Stimulated activated CD4-positive, alpha-beta T cell treated with anti-CD3 and anti-CD28 coated beads, Interleukin-1b, Interleukin-23, amount 100 ng/mL, for 4 hours (primary cell): Measurements from ENCODE around the gene PLEKHB1.
"Not testable (repeated sequence)": the region's sequence is repeated elsewhere in the genome, so short reads cannot be mapped to it uniquely, and the experiment has no call there.

Experiments used
- DNase-seq, 2 donors: peaks; one replicate each; pipeline ENCODE4 v3.0.0-alpha.2; 2020; ENCODE audit warnings: low read depth in 2 of 2

Gene PLEKHB1

GRCh38 chr11:73648571-73649046 is 2.2 kb downstream of the PLEKHB1 start:
- DNase-seq: no peak

- no peak for DNase-seq
These were observed 2.8 kb downstream of the PLEKHB1 start for GRCh38 chr11:73649206-73649605.

- no peak for DNase-seq
These were observed 4.0 kb downstream of the PLEKHB1 start for GRCh38 chr11:73650400-73650799.

- DNase-seq: no peak
These were observed 4.9 kb downstream of the PLEKHB1 start for GRCh38 chr11:73651252-73651651.

GRCh38 chr11:73651661-73652045 is 5.3 kb downstream of the PLEKHB1 start:
- DNase-seq: no peak

- no peak for DNase-seq
These were observed 5.8 kb downstream of the PLEKHB1 start for GRCh38 chr11:73652046-73652730.

GRCh38 chr11:73652856-73653559 is 6.6 kb downstream of the PLEKHB1 start:
- DNase-seq: no peak

- no peak for DNase-seq
These were observed 7.6 kb downstream of the PLEKHB1 start for GRCh38 chr11:73653996-73654395.

- no peak for DNase-seq
These were observed 8.2 kb downstream of the PLEKHB1 start for GRCh38 chr11:73654482-73655021.

GRCh38 chr11:73655686-73656085 is 9.3 kb downstream of the PLEKHB1 start:
- DNase-seq: no peak

- DNase-seq: no peak
These were observed 10.6 kb downstream of the PLEKHB1 start for GRCh38 chr11:73656985-73657384.

- no peak for DNase-seq
These were observed 13.6 kb downstream of the PLEKHB1 start for GRCh38 chr11:73659961-73660360.

GRCh38 chr11:73660497-73661034 is 14.2 kb downstream of the PLEKHB1 start:
- no peak for DNase-seq

GRCh38 chr11:73661035-73661628 is 14.8 kb downstream of the PLEKHB1 start:
- peak; percentile 87 to 89 for DNase-seq

GRCh38 chr11:73662445-73663157 is 16.2 kb downstream of the PLEKHB1 start:
- no peak for DNase-seq

- DNase-seq: no peak
These were observed 17.5 kb downstream of the PLEKHB1 start for GRCh38 chr11:73663604-73664495.

- DNase-seq: no peak
These were observed 18.5 kb downstream of the PLEKHB1 start for GRCh38 chr11:73664877-73665276.

GRCh38 chr11:73667891-73668290 is 21.5 kb downstream of the PLEKHB1 start:
- no peak for DNase-seq

- DNase-seq: no peak
These were observed 24.4 kb downstream of the PLEKHB1 start for GRCh38 chr11:73670808-73671207.

GRCh38 chr11:73671701-73672100 is 25.3 kb downstream of the PLEKHB1 start:
- no peak for DNase-seq

GRCh38 chr11:73676552-73676951 is 30.2 kb downstream of the PLEKHB1 start:
- not testable (repeated sequence) for DNase-seq
